ENCODE data around the gene AP1S3.

The AP1S3 gene

GRCh38 chr2:223759569-223760430 lies 77.6 kb downstream of the AP1S3 start:
- no peak for DNase-seq (ENCODE audit: low read depth)

GRCh38 chr2:223758131-223758840 lies 79.1 kb downstream of the AP1S3 start:
- no peak for DNase-seq (ENCODE audit: low read depth)

- DNase-seq (ENCODE audit: low read depth), result no peak
Observed at GRCh38 chr2:223753940-223754339, 83.4 kb downstream of the AP1S3 start.

GRCh38 chr2:223751012-223751411 lies 86.4 kb downstream of the AP1S3 start:
- no peak for DNase-seq (ENCODE audit: low read depth)

GRCh38 chr2:223747392-223748042 lies 89.9 kb downstream of the AP1S3 start:
- DNase-seq (ENCODE audit: low read depth), result no peak

- no peak for DNase-seq (ENCODE audit: low read depth)
Observed at GRCh38 chr2:223746611-223747010, 90.8 kb downstream of the AP1S3 start.

GRCh38 chr2:223744580-223744979 lies 92.8 kb downstream of the AP1S3 start:
- DNase-seq (ENCODE audit: low read depth), result no peak

- DNase-seq (ENCODE audit: low read depth), result no peak
Observed at GRCh38 chr2:223740679-223741078, 96.7 kb downstream of the AP1S3 start.

- DNase-seq (ENCODE audit: low read depth), result no peak
Observed at GRCh38 chr2:223737207-223737606, 100.2 kb downstream of the AP1S3 start.

- DNase-seq (ENCODE audit: low read depth), result no peak
Observed at GRCh38 chr2:223736488-223736887, 100.9 kb downstream of the AP1S3 start.

- DNase-seq (ENCODE audit: low read depth), result no peak
Observed at GRCh38 chr2:223735659-223736244, 101.6 kb downstream of the AP1S3 start.

GRCh38 chr2:223735035-223735640 lies 102.2 kb downstream of the AP1S3 start:
- no peak for DNase-seq (ENCODE audit: low read depth)

- no peak for DNase-seq (ENCODE audit: low read depth)
Observed at GRCh38 chr2:223734346-223734745, 103.0 kb downstream of the AP1S3 start.

GRCh38 chr2:223732346-223732745 lies 105.0 kb downstream of the AP1S3 start:
- no peak for DNase-seq (ENCODE audit: low read depth)

GRCh38 chr2:223731503-223731902 lies 105.9 kb downstream of the AP1S3 start:
- no peak for DNase-seq (ENCODE audit: low read depth)

GRCh38 chr2:223729781-223730180 lies 107.6 kb downstream of the AP1S3 start:
- no peak for DNase-seq (ENCODE audit: low read depth)

- no peak for DNase-seq (ENCODE audit: low read depth)
Observed at GRCh38 chr2:223727562-223727961, 109.8 kb downstream of the AP1S3 start.

GRCh38 chr2:223725986-223726970 lies 111.1 kb downstream of the AP1S3 start:
- DNase-seq (ENCODE audit: low read depth), result no peak

GRCh38 chr2:223725494-223725893 lies 111.9 kb downstream of the AP1S3 start:
- DNase-seq (ENCODE audit: low read depth), result no peak

GRCh38 chr2:223724861-223725260 lies 112.5 kb downstream of the AP1S3 start:
- DNase-seq (ENCODE audit: low read depth), result no peak

GRCh38 chr2:223723954-223724411 lies 113.4 kb downstream of the AP1S3 start:
- no peak for DNase-seq (ENCODE audit: low read depth)
